Sigmoid colon (tissue), 7 donors: Measurements from ENCODE around the gene MEGF6. TPM values are rescaled to one million over a fixed set of nuclear protein-coding genes. Genes with fewer than 3 reads are reported as not detected.

Source experiments
- DNase-seq: peaks from one replicate; pipeline ENCODE4 v3.0.0-alpha.2; 2019
- H3K27ac ChIP-seq, 4 donors: fragments of 200-600 bp; sonication (generic); one replicate each; pipeline ENCODE4 v1.5.1; 2016 to 2019; ENCODE audit warnings: mild to moderate bottlenecking in 1 of 4
- H3K27me3 ChIP-seq, 3 donors: fragments of 200-600 bp; sonication (generic); one replicate each; pipeline ENCODE4 v1.5.1; 2019; ENCODE audit warnings: mild to moderate bottlenecking in 1 of 3
- H3K36me3 ChIP-seq, 4 donors: fragments of 200-600 bp; sonication (generic); one replicate each; pipeline ENCODE4 v1.5.1; 2016 to 2019
- H3K4me1 ChIP-seq, 4 donors: fragments of 200-600 bp; sonication (generic); one replicate each; pipeline ENCODE4 v1.5.1; 2017 to 2019
- H3K4me3 ChIP-seq, 4 donors: fragments of 200-600 bp; sonication (generic); one replicate each; pipeline ENCODE4 v1.5.1; 2017 to 2019; ENCODE audit warnings: mild to moderate bottlenecking in 2 of 4, moderate library complexity in 1 of 4
- H3K9me3 ChIP-seq, 4 donors: fragments of 200-600 bp in 3 of 4; sonication (generic) in 3 of 4; one replicate each; pipeline versions ENCODE4 v1.5.1 to v1.6.1; 2013 to 2019
- EP300 ChIP-seq, 4 donors: sonication (generic); formaldehyde crosslinking; IDR thresholded peaks; one replicate each; pipeline ENCODE4 v1.6.1; 2017; ENCODE audit warnings: antibody characterized with exemption in 4 of 4
- POLR2A ChIP-seq, 2 donors: fragments of 450-650 bp; IDR thresholded peaks; one replicate each; pipeline ENCODE4 v1.6.1; 2016; ENCODE audit warnings: antibody characterized with exemption in 2 of 2, mild to moderate bottlenecking in 2 of 2, moderate library complexity in 2 of 2
- POLR2AphosphoS5 ChIP-seq, 4 donors: sonication (generic); formaldehyde crosslinking; IDR thresholded peaks; one replicate each; pipeline ENCODE4 v1.6.1; 2017; ENCODE audit warnings: antibody characterized with exemption in 4 of 4
- WGBS, 2 donors: extraction: QIAGEN DNeasy Blood & Tissue Kit; methylation state at CpG; one replicate each; pipeline ENCODE4 v1.1.7; 2013; 5-methylcytosine and 5-hydroxymethylcytosine counted together
- intact Hi-C: fragments of 100-400 bp; cut with DNase I; formaldehyde crosslinking; loops from one replicate; pipeline ENCODE4 v1.15.1; 2023
- polyA plus RNA-seq, 3 donors: library from polyadenylated mRNA; stranded (reverse); fragments of 200-250 nt; gene quantifications; one replicate each; pipeline ENCODE4 v1.2.3, GENCODE V29; 2013
- total RNA-seq, 4 donors: library from RNA; depleted of rRNA; stranded (reverse); fragments of >200 nt; gene quantifications; one replicate each; pipeline ENCODE4 v1.1.0, GENCODE V29; 2016
- TF ChIP-seq, protein P1 (sequence below), 4 experiments: fragments of 450-650 bp in 3 of 4; fragments of 200-600 bp in 1 of 4; IDR thresholded peaks; one replicate each; pipeline ENCODE4 v1.5.1; 2016 to 2019; ENCODE audit warnings: antibody characterized with exemption in 4 of 4, mild to moderate bottlenecking in 3 of 4, moderate library complexity in 2 of 4
- donor health status: healthy with polysubstance abuse.
- donor health status: Bipolar disorder and iron deficiency.
- donor health status: healthy.

The MEGF6 gene
- total and polyA plus RNA-seq, 7 donors, result 2.4 to 31.9 (median 7.8) TPM; not detected in 1

GRCh38 chr1:3483380-3483779 is 127.9 kb downstream of the MEGF6 start:
- Histone ChIP-seq H3K27ac (no peak overlapping the region), H3K9me3 (no peaks in the 10 kb centered on the region), H3K27me3 (peaks cover 0 to 25% (median 14%) of the 10 kb centered on the region in 3 donors), H3K4me1 (no peaks in the 10 kb centered on the region), H3K36me3 (no peaks in the 10 kb centered on the region), H3K4me3 (no peak overlapping the region)
- WGBS, 2 donors, result 56 to 74% methylated on average over 14 of the region's 14 CpGs
- intact Hi-C loops, result no loop called here
- TF ChIP-seq, protein P1, sequence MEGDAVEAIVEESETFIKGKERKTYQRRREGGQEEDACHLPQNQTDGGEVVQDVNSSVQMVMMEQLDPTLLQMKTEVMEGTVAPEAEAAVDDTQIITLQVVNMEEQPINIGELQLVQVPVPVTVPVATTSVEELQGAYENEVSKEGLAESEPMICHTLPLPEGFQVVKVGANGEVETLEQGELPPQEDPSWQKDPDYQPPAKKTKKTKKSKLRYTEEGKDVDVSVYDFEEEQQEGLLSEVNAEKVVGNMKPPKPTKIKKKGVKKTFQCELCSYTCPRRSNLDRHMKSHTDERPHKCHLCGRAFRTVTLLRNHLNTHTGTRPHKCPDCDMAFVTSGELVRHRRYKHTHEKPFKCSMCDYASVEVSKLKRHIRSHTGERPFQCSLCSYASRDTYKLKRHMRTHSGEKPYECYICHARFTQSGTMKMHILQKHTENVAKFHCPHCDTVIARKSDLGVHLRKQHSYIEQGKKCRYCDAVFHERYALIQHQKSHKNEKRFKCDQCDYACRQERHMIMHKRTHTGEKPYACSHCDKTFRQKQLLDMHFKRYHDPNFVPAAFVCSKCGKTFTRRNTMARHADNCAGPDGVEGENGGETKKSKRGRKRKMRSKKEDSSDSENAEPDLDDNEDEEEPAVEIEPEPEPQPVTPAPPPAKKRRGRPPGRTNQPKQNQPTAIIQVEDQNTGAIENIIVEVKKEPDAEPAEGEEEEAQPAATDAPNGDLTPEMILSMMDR (IDR thresholded peaks at IDR 0.05), result no peak
- no peak for TF ChIP-seq POLR2AphosphoS5 (IDR thresholded peaks at IDR 0.05)
- no peak for TF ChIP-seq EP300 (IDR thresholded peaks at IDR 0.05)
- no peak for TF ChIP-seq POLR2A (IDR thresholded peaks at IDR 0.05)
- no peak for DNase-seq

DNA sequence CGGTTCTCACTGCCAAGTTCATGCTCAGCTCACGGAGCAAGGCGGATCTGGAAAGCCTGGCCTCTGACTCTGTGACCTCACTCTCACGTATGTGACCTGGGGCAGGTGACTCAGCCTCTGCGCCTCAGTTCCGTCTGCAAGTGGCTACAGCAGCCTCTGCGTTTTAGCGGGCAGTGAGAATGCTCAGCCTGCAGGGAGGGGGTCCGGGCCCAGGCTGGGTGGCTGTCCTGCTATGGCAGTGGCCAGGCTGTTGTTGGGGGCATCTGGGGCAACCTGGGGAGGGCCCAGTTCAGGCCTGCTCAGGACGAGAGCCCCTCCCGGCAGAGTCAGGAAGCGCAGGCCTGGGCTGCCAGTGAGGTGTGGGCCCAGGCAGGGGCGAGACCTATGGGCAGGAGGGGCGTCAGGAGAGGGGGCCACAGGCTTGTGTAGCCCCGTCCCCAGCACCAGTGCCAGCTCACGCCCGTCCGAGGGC is 128.9 kb downstream of the MEGF6 start:
- no peak for TF ChIP-seq POLR2AphosphoS5 (IDR thresholded peaks at IDR 0.05)
- no peak for TF ChIP-seq POLR2A (IDR thresholded peaks at IDR 0.05)
- TF ChIP-seq, protein P1 (IDR thresholded peaks at IDR 0.05), result no peak
- TF ChIP-seq EP300 (IDR thresholded peaks at IDR 0.05), result no peak
- H3K27ac ChIP-seq, result no peak overlapping the region
- 56 to 66% methylated on average over 18 of the region's 18 CpGs for WGBS, 2 donors

GRCh38 chr1:3481836-3482375 is 129.4 kb downstream of the MEGF6 start:
- DNase-seq, result no peak
- Histone ChIP-seq H3K4me1 (no peaks in the 10 kb centered on the region), H3K4me3 (no peak overlapping the region), H3K27ac (no peak overlapping the region), H3K27me3 (peaks cover 0 to 25% (median 14%) of the 10 kb centered on the region in 3 donors), H3K36me3 (no peaks in the 10 kb centered on the region), H3K9me3 (no peaks in the 10 kb centered on the region)
- intact Hi-C loops, result no loop called here
- TF ChIP-seq, protein P1 (IDR thresholded peaks at IDR 0.05), result no peak
- TF ChIP-seq POLR2AphosphoS5 (IDR thresholded peaks at IDR 0.05) (no peak), EP300 (IDR thresholded peaks at IDR 0.05) (no peak)
- 72 to 76% methylated on average over 20 of the region's 20 CpGs for WGBS, 2 donors

More for the DNA sequence above, 128.9 kb downstream of the MEGF6 start:
- Histone ChIP-seq H3K36me3 (no peaks in the 10 kb centered on the region), H3K4me3 (no peak overlapping the region), H3K4me1 (no peaks in the 10 kb centered on the region), H3K27me3 (peaks cover 0 to 25% (median 14%) of the 10 kb centered on the region in 3 donors), H3K9me3 (no peaks in the 10 kb centered on the region)
- no peak for DNase-seq
- intact Hi-C loops, result no loop called here

- H3K4me3 ChIP-seq, result no peak overlapping the region
- H3K27ac ChIP-seq, result no peak overlapping the region
- no peak for DNase-seq
- no peaks in the 10 kb centered on the region for H3K36me3 ChIP-seq
- TF ChIP-seq EP300 (IDR thresholded peaks at IDR 0.05) (no peak), POLR2A (IDR thresholded peaks at IDR 0.05) (no peak), POLR2AphosphoS5 (IDR thresholded peaks at IDR 0.05) (no peak)
- TF ChIP-seq, protein P1 (IDR thresholded peaks at IDR 0.05), result no peak
- intact Hi-C loops, result no loop called here
- 71 to 82% methylated on average over 15 of the region's 15 CpGs for WGBS, 2 donors
- peaks cover 0 to 34% (median 14%) of the 10 kb centered on the region in 3 donors for H3K27me3 ChIP-seq
- H3K4me1 ChIP-seq, result no peaks in the 10 kb centered on the region
- H3K9me3 ChIP-seq, result no peaks in the 10 kb centered on the region
Measured at GRCh38 chr1:3481046-3481445, 130.3 kb downstream of the MEGF6 start.

DNA sequence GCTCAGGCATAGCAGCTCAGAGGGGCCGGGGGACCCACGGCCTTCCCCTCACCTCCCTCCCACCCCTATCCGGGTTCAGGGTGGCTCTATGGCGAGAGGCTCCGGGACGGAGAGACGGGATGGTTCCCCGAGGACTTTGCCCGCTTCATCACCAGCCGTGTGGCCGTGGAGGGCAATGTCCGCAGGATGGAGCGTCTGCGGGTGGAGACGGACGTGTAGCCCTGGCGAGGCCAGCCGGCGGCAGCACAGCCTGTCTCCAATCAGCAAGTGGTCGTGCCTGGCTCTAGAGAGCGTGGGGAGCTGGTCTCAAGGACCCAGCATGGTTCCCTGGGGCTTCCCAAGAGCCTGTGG is 131.0 kb downstream of the MEGF6 start:
- Histone ChIP-seq H3K27ac (no peak overlapping the region), H3K27me3 (peaks cover 0 to 38% (median 14%) of the 10 kb centered on the region in 3 donors), H3K9me3 (no peaks in the 10 kb centered on the region), H3K4me1 (no peaks in the 10 kb centered on the region), H3K4me3 (no peak overlapping the region), H3K36me3 (no peaks in the 10 kb centered on the region)
- no peak for TF ChIP-seq POLR2A (IDR thresholded peaks at IDR 0.05)
- TF ChIP-seq POLR2AphosphoS5 (IDR thresholded peaks at IDR 0.05), result no peak
- TF ChIP-seq, protein P1 (IDR thresholded peaks at IDR 0.05), result no peak
- TF ChIP-seq EP300 (IDR thresholded peaks at IDR 0.05), result no peak
- DNase-seq, result no peak
- 19 to 64% methylated on average over 21 of the region's 21 CpGs for WGBS, 2 donors
- intact Hi-C loops, result no loop called here
